Stimulated activated CD4-positive, alpha-beta T cell treated with anti-CD3 and anti-CD28 coated beads, Interleukin-4, amount 100 ng/mL, for 4 hours (primary cell): ENCODE measurements around the gene R3HDM4.
A peak's percentile ranks its signal among the peaks of the same experiment; 100 is the strongest.
"Not testable (repeated sequence)": the region's sequence is repeated elsewhere in the genome, so short reads cannot be mapped to it uniquely, and the experiment has no call there.

ENCODE experiments used
- DNase-seq, 2 experiments: peaks; one replicate each; pipeline ENCODE4 v3.0.0-alpha.2; 2020

Gene R3HDM4

GRCh38 chr19:911197-912033 is 1.6 kb downstream of the R3HDM4 start:
- no peak for DNase-seq

GRCh38 chr19:907183-907853 is 5.7 kb downstream of the R3HDM4 start:
- DNase-seq = no peak

GRCh38 chr19:906480-906879 is 6.5 kb downstream of the R3HDM4 start:
- DNase-seq = no peak

GRCh38 chr19:904545-904944 is 8.5 kb downstream of the R3HDM4 start:
- no peak for DNase-seq

- no peak for DNase-seq
Measured at GRCh38 chr19:903266-903797, 9.7 kb downstream of the R3HDM4 start.

- no peak for DNase-seq
Measured at GRCh38 chr19:902446-903226, 10.4 kb downstream of the R3HDM4 start.

- no peak for DNase-seq
Measured at GRCh38 chr19:902093-902370, 11.0 kb downstream of the R3HDM4 start.

- DNase-seq = no peak
Measured at GRCh38 chr19:901216-902092, 11.6 kb downstream of the R3HDM4 start.

- no peak for DNase-seq
Measured at GRCh38 chr19:900302-901111, 12.5 kb downstream of the R3HDM4 start.

GRCh38 chr19:900043-900301 is 13.0 kb downstream of the R3HDM4 start:
- no peak for DNase-seq

GRCh38 chr19:899336-900042 is 13.5 kb downstream of the R3HDM4 start:
- no peak for DNase-seq

GRCh38 chr19:898663-899062 is 14.4 kb downstream of the R3HDM4 start:
- no peak for DNase-seq

- no peak for DNase-seq
Measured at GRCh38 chr19:897442-898039, 15.5 kb downstream of the R3HDM4 start.

GRCh38 chr19:896999-897398 is 16.0 kb downstream of the R3HDM4 start:
- no peak for DNase-seq

GRCh38 chr19:896434-896833 is 16.6 kb downstream of the R3HDM4 start:
- no peak for DNase-seq

GRCh38 chr19:892894-893689 is 19.9 kb downstream of the R3HDM4 start, which contains the start of the genes MED16 and RNU6-9:
Gene MED16 (minus strand): TSS chr19:893187. CDS start chr19:891131, 2,056 bp downstream.
Gene RNU6-9 (plus strand): TSS chr19:893484.
- peak; percentile 82 to 88 for DNase-seq

GRCh38 chr19:892243-892893 is 20.7 kb downstream of the R3HDM4 start:
- no peak for DNase-seq

GRCh38 chr19:891421-892200 is 21.4 kb downstream of the R3HDM4 start:
- DNase-seq = not testable (repeated sequence)
